ELF-1 (cell line): ENCODE results near the gene OTOL1.
"Not testable (repeated sequence)": the region's sequence is repeated elsewhere in the genome, so short reads cannot be mapped to it uniquely, and the experiment has no call there.

Experiments
- DNase-seq: peaks from one replicate; pipeline ENCODE4 v3.0.0-alpha.2; 2016; ENCODE audit warnings: low read depth, low spot score

OTOL1 gene

DNA sequence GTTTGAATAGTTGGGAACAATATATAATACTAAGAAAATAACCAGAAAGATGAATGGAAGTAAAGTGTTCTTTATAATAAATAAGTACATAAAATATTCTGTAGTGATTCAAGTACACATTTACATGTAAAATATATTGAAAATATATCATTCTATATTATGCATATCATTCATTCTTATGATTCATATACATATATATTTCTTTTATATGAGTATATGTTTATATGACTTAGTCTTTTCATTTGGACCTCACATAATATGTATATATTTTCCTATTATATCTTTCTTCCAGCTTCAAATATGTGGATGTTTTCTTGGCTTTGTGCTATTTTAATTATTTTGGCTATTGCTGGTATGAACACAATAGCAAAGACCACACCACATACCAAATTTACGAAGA lies at the start of gene OTOL1:
OTOL1 (plus strand) TSS at position 301 of the 400 bp plus-strand sequence; CDS start at position 301, 0 bp downstream.
- DNase-seq = no peak

DNA sequence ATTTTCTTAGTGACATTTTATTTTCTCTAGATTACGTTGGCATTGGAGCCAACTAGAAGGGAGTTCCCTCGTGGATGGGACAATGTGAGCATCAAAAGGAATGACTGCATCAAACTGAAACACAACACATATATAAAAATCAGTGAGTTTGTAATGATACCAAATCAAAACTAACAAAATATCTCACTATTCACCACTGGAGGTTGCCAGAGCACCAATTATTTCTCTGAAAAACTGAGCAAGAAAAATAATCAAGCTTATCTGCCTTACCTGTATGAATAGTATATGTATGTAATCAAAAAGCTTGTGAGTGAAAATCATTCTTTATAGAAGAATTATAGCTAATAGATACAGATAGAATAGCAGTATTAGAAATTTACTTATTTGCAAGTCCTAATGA lies 46.8 kb upstream of the OTOL1 start:
- no peak for DNase-seq

DNA sequence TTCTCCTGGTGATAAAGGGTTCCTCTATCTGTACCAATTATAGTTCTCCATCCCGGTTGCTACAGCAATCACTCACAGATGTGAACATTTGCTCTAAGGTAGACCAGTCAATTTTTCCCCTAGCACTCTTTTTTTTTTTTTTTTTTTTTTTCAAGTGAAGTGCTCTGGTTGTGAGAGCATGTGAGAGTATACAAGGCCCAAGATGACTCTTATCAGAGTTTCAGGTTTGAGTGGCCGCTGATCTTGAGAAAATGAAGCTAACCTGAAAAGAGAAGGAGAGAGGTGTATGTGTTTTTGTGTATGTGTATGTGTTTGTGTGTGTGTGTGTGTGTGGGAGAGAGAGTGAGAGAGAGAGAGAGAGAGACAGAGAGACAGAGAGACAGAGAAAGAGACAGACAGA lies 44.4 kb upstream of the OTOL1 start:
- no peak for DNase-seq

DNA sequence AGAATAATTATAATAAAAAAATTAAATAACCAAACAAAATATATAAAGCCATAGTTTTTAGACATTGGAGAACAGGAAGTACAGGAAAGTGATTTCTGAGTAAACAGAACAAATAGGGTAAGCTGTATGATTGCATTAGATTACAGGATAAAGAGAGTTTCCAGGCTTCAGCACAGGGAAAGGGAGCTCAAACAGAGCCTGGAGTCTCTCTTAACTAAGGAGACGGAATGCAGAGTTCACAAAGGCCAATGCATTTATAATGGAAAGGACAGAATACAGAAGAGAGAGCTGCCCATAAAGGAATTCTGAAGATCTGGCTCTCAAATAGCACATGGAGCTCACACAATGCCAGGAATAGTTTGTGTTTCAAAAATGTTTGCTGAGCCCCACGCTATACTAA lies 42.0 kb upstream of the OTOL1 start:
- no peak for DNase-seq

DNA sequence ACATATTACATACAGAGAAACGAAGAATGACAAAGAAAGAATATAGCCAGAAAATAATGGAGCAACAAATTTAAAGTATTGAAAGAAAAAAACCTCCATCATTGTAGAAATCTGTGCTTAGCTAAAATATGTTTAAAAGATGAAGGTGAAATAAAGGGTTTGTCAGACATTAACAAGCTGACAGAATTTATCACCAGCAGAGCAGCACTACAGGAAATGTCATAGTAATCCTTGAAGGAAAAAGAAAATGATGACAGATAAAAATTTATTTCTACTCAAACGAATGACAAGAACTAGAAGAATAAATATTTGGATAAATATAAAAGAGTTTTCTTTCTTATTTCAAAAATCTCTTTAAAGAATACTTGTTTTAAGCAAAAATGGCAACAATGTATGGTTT lies 40.6 kb upstream of the OTOL1 start:
- no peak for DNase-seq

DNA sequence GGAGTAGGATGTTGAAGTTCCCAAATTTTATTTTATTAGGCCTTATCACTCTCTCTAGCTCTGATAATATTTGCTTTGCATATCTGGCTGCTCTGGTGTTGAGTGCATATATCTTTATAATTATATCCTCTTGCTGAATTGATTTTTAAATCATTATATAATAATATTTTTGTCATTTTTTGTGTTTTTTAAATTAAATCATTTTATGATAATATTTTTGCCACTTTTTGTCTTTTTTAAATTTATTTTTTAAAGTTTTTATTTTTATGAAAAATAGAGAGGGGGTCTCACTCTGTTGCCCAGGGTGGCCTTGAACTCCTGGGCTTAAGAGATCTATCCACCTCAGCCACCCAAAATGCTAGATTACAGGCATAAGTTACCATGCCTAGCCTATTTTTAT lies 34.5 kb upstream of the OTOL1 start:
- DNase-seq = no peak

DNA sequence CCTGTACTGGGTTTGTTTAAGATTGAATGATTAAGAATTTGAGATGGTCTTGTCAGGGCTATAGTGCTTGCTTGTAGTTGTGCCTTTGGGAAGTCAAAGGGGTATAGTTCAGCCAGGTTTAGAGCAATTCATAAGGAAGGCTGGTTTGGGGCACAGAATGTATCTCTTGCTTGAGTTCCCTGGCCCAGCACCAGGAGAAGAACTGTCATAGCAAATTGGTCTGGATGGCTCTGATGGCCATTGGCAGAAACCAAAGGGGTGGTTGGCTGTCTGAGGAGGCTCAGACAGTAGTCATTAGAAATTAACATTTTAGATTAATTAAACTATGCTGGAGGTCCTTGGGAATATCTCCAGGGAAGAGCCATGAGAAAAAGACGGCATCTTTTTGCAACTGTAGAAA lies 25.4 kb upstream of the OTOL1 start:
- DNase-seq = no peak

DNA sequence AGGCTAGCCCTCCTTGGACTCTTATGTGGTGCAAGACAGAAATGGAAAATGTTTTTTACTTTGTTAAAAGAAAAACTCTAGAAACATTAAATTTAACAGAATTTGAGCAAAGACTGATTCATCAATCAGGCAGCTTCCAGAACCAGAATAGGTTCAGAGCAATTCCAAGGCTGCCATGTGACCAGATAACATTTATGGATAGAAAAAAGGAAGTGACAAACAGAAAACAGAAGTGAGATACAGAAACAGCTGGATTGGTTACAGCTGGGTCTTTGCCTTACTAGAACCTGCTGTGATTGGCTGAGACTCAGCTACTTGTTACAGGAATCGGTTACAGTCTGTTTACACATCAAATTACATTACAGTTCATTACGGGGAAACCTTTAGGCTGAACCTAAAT lies 22.5 kb upstream of the OTOL1 start:
- no peak for DNase-seq

DNA sequence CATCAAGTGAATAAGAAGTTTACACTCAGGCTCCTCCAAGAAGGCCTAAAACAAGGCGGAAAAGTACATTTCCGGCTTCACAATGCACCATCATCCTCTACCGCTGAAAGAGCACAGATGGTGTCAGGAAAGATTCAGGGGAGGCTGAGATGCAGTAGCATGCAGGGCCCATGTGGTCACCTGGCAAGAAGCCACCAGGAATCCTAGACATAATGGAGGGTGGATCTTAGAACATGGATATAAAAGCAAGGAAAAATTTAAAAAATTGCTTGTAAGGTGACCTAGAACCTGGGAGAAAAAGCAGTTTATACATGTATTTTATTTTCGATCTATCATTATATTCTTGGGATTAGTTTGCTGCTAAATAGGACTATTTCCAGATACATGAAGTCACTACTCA lies 21.9 kb upstream of the OTOL1 start:
- DNase-seq = no peak

DNA sequence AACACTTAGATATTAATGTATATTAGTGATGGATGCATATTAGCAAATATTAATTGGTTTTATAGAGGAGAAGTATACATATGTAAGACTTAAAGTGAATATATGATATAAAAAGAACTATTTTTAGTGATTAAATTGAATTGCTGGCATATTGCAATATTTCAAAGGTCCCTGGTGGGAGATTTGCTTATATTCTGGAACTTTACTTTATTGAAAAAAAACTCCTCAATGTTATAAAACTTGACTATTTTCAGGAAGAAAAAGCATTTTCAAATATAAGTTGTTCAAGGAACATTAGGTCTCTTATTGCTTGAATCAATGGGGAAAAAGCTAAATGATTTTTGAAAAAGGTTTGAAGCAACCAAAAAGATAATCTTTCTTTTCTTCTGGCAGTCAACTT lies 21.4 kb upstream of the OTOL1 start:
- DNase-seq = no peak

DNA sequence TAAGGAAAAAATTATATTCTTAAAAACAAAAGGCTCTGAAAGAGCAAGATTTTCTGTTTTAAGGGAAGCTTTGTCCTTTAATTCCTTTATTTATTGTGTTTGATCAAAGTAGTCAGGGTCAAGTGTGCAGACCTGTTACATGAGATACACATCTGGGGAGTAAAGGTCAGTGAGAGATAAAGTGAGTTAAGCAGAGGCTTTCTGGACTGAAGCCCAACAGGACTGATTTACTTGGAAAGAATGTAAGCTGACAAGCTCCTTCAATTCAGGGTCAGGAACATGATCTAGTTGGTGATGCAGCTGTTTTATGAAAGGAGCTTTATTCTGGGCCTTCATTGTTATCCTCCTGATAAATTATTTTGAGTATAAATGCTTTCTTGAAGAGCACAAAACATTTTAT lies 20.7 kb upstream of the OTOL1 start:
- DNase-seq = no peak

DNA sequence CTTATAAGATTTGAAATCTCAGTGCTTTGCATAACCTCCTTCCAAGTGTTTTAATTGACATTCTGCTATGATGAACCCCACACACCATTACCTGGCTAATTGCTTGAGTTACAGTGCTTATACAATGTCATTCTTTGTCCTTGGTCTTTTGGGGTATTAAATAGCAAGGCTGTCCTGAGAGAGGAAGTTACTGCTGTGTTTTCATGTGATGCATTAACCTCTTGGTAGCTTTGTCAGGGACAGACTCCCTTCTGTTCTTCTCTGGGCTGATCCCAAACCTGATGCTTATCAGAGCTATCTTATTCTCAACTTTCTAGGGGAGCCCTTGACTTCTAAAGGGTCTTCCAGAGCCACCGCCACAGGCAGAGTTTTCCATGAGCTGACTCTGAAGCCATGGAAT lies 12.4 kb upstream of the OTOL1 start:
- DNase-seq = no peak

DNA sequence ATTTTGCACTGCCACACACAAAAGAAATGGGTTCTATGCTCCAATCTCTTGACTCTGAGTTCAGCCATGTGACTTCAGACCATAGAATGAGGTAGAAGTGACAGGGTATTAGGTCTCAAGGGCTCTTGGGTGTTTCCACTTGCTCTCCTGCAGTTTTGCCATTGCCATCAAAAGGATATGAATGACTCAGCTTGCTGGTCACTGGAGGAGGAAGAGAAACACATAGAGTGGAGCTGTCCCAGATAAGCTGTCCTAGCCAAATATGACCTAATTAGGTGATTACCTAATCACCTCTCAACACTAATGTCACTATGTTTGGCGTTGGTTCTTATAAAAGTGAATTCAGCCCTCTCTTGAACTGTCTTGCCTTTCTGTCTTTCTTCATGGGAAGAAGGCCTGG lies 8.3 kb upstream of the OTOL1 start:
- DNase-seq = not testable (repeated sequence)

DNA sequence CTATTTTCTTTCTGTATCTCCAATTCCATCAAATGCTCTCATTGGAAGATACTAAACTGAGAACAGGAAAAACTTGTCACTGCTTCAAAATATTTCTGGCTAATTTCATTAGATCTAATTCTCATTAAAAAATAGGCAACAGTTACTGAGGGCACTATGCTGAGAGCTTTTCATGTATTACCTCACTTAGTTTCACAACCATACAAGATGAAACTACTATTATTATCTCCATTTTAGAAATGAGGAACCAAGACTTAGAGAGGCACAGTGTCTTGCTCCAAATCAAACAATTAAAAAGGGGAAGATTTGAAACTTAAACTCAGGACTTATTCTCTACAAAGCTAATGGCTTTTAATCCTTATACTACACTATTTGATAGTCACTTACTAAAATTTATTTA lies 7.2 kb upstream of the OTOL1 start:
- no peak for DNase-seq

DNA sequence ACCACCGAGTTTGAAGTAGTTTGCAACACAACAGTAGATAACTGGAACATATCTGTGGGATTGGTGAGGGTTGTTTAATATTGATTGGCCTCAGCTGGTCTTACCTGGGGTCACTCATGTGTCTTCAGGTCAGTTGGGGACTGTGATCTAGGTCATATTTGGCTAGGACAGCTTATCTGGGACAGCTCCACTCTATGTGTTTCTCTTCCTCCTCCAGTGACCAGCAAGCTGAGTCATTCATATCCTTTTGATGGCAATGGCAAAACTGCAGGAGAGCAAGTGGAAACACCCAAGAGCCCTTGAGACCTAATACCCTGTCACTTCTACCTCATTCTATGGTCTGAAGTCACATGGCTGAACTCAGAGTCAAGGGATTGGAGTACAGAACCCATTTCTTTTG lies 5.8 kb upstream of the OTOL1 start:
- not testable (repeated sequence) for DNase-seq

DNA sequence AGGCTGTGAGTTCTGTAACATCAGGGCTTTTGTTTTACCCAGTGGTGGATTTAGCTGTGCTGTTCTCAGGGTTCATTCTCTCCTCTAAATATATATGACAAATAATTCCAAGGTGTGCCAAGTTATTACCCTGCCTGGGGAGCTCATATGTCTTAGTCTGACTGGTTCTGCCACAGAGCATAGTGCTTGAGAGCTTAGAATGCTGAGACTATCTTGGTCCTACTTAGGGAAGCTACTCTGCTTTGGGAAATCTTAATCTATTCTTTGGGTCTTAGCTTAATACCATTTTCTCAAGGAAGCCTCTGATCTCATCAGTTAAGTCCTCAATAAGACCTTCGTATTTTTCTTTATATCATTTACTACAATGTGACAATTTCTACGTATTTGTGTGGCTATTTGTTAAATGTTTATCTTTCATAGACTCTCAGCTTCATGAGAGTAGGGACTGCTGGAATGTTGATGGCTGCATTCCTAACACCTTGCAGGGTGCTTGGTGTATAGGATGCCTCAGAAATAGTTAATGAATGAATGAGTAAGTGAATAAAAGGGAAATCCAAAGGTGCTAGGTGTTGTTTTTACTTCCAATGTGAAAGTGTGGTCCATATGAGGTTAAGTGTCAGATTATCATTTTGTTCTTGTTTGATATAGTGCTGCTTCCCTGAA lies 1.8 kb downstream of the OTOL1 start:
- DNase-seq = no peak

DNA sequence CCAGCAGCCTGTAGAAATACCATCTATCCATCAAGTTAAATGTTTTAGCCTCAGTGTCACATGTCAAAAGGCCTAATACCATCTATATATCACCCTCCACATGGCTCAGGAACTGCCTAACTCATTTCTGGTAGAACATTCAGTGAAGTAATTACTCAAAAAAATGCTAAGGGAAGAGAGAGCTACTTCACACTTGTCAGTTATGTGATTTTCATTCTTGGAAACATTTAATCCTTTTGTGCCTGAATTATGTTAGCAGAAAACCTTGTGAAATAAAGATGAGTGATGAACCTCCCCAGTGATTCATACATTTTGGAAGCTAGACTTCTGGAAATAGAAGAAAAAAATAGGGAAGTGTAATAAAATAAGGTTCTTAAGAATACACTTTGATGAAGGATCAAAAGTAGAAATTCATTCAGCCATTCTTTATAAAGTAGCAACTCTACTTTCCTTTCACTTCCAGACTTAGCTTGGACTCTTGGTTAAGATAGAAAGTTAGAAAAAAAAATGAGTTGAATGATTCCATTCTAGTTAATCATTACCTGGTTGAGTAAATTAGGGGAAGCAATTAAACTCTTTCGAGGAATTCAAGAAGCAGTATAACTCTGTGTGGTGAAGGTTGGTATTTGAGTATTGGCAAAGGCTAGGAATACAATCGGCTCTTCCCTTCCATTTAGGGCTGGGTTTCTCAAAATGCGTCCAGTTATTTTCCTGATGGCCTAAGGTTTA lies 3.6 kb downstream of the OTOL1 start:
- DNase-seq = no peak

DNA sequence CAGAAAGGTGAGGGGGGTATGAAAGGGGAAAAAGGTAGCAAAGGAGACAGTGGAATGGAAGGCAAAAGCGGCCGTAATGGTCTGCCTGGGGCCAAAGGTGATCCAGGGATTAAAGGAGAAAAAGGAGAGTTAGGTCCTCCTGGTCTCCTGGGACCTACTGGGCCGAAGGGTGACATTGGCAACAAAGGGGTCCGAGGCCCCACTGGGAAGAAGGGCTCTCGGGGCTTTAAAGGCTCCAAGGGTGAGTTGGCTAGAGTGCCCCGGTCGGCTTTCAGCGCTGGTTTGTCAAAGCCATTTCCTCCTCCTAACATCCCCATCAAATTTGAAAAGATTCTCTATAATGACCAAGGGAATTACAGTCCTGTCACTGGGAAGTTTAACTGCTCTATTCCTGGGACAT lies 6.7 kb downstream of the OTOL1 start:
- DNase-seq = no peak

DNA sequence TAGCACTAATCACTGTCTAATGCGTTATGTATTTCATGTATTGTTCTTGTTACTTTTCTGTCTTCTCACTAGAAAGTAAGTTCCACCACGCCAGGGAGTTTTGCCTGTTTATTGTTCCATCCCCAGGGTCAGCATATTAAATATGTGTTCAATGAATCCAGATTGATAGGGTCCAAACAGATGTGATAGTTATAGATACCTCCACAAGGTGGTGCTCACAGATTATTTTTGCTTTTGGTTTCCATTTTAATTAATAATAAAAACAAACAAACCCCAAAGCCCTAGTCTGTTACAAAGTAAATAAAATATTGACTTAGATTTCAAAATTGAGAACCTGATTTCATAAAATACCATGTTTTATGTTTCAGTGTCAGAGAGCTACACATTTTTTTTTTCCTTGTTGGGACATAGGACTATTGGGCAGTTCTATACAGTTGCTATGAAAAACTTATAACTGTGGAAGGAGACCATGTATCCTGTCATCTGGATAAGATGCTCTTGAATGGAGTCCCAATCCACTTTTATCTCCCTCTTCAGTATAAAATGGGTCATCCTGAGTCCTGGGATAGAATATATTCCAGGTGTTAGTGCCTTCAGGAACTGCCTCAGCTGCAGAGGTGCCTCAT lies 12.4 kb downstream of the OTOL1 start:
- DNase-seq = no peak

DNA sequence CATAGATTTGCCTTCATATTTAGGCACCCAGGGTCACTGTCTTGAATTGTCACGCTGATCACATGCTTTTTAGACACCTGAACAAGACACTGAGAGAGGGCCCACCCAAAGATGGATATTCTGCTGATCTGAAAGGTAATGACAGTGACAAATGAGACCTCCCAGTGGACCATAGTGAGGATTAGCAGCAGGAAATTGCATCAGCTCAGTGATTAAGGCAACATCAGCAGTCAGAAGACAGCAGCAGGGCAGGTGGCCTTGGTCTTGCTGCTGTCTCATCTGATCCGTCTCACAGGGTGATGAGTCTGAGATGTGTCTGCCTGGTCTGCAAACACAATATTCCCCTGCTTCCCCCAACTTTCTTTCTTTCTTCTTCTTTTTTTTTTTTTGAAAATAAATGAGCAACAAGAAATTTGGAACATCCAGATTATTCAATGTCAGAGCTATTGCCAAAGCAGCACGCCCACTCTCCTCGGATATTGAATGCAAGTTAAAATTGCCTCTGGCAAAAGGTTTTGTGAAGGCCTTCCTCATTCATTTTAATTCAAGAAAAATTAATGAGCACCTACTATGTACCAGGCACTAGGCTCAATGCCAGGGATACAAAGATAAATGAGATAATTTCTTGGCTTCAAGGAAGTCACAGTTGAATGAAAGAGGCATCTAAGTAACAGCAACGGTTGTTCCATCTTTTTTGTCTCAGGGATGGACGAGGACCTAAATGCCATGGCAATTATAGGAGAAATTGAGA lies 14.1 kb downstream of the OTOL1 start:
- DNase-seq = no peak

DNA sequence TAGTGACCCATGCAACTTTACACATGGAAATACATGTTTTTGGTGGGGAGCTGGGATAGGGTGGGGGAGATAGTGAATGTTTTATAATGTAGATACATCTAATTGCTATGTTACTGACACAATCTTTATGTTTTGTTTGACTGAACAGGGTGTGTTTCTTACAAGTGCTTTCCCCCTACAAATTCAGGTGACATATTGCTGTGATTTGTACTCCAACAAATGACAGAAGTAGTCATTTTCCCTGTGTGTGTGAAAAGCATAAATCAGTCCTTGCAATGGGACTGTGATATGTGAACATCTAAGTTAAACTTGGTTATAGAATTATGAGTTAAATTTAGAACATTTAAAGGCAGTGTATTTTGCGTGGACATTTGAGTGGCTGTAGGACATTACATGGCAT lies 27.3 kb downstream of the OTOL1 start:
- no peak for DNase-seq

DNA sequence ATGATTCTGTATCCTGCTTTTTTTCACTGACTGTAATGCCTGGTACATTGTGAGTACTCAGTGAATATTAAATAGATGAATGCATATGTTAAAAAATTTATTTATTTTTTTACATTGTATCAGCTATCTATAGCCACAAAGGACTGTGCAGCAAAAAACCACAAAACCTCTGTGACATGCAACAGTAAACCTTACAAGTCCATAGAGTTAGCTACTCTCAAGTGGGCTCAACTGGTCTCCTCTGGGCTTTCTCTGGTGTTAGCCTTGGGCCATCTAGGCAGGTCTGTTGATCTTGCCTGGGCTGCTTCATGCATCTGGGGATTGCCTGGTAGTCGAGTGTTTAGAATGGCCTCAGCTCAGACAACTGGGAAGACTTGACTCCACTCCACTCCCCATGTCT lies 35.3 kb downstream of the OTOL1 start:
- DNase-seq = no peak
